GM12872 (cell line): ENCODE data around the gene MED20.

Source experiments
- TF ChIP-seq, protein P1 (sequence below): IDR thresholded peaks from 3 replicates; pipeline ENCODE4 v1.5.1; 2011; ENCODE audit warnings: low read depth, mild to moderate bottlenecking, low read length, moderate library complexity; ENCODE audit not compliant: insufficient read depth

MED20 gene

GRCh38 chr6:41939176-41939847 is 18.4 kb upstream of the MED20 start:
- TF ChIP-seq, protein P1, sequence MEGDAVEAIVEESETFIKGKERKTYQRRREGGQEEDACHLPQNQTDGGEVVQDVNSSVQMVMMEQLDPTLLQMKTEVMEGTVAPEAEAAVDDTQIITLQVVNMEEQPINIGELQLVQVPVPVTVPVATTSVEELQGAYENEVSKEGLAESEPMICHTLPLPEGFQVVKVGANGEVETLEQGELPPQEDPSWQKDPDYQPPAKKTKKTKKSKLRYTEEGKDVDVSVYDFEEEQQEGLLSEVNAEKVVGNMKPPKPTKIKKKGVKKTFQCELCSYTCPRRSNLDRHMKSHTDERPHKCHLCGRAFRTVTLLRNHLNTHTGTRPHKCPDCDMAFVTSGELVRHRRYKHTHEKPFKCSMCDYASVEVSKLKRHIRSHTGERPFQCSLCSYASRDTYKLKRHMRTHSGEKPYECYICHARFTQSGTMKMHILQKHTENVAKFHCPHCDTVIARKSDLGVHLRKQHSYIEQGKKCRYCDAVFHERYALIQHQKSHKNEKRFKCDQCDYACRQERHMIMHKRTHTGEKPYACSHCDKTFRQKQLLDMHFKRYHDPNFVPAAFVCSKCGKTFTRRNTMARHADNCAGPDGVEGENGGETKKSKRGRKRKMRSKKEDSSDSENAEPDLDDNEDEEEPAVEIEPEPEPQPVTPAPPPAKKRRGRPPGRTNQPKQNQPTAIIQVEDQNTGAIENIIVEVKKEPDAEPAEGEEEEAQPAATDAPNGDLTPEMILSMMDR, result no peak

DNA sequence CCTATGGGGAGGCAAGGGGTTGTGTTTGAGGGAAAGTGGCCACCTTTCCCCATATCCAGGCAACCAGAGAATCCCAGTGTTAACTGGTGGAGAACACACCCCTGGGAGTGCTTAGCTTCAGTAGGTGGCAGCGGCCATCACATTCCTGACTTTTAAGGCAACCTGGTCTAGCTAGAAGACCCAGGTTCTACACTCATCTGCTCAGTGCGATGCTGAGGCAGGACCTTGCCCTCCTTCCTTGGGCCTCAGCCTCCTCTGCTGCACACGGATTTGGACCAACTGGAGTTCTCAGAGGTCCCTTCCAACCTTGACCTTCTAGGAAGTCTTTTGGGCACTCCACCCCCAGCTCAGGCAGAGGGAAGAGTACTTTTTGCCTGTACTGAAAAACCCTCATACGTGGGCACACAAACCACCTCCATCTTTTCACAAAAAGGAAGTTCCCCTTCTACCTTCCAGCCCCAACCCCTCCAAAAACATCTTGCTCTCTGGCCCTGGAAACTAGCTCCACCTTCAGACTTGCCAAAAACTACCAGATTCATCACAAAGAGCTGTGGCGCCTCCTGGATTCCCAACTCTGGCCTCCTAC is 17.7 kb upstream of the MED20 start:
- TF ChIP-seq, protein P1, result no peak

GRCh38 chr6:41937861-41938574 is 17.1 kb upstream of the MED20 start:
- TF ChIP-seq, protein P1, result no peak

- TF ChIP-seq, protein P1, result no peak
Observed at GRCh38 chr6:41937472-41937860, 16.5 kb upstream of the MED20 start.

DNA sequence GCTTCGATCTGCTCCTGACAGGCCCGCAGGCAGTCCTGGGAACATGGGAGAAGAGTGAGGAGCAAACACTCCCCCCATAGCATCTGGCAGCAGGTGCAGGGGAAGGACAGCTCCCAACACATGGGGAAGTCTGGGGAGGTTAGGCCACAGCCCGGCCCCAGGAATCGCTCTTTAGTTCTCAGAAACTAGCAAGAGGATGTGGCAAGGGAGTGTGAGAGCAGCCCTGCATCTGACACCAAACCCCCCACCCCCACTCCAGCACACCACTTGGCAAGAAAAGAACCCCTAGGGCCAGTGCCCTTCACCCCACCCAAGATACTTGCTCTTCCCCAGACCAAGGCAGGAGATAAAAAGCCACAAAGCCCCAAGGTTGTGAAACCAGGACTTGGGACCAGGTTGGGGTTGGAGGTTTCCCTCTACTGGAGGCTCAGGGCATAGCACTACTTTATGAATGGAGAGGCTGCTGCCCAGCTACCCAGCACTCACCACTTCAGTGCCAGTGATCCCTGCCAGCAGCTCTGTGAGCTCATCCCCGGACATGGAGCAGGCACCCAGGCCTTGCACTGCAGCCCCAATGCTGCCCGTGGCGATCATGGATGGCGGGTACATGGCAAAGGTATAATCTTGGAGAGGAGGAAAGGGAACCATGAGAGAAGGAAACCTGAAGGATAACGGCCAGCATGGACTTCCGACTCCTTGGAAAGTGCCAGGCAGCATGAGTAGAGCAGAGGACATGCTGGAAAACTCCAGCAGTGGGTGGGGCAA is 15.3 kb upstream of the MED20 start:
- TF ChIP-seq, protein P1, result peak; percentile 97

- TF ChIP-seq, protein P1, result no peak
Observed at GRCh38 chr6:41935685-41936072, 14.7 kb upstream of the MED20 start.

DNA sequence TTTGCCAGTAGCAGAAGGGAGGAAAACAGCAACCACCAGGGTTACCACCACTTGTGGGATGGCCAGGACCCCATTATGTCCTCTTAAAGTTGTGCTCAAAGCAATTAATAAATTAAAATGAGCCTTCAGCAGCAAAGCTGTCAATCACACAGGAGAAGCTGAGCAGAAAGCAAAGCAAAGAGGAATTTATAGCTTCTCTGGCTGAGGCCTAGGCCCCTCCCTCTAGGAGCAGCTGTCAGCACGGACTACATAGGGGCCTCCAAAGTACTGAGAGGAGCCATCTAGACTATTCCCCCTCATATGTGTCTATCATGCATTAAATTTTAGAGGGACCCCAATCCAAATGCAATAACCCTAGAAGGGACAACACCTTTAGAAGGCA is 14.2 kb upstream of the MED20 start:
- TF ChIP-seq, protein P1, result no peak
